ENCODE measurements around the gene CCDC127.

DNA sequence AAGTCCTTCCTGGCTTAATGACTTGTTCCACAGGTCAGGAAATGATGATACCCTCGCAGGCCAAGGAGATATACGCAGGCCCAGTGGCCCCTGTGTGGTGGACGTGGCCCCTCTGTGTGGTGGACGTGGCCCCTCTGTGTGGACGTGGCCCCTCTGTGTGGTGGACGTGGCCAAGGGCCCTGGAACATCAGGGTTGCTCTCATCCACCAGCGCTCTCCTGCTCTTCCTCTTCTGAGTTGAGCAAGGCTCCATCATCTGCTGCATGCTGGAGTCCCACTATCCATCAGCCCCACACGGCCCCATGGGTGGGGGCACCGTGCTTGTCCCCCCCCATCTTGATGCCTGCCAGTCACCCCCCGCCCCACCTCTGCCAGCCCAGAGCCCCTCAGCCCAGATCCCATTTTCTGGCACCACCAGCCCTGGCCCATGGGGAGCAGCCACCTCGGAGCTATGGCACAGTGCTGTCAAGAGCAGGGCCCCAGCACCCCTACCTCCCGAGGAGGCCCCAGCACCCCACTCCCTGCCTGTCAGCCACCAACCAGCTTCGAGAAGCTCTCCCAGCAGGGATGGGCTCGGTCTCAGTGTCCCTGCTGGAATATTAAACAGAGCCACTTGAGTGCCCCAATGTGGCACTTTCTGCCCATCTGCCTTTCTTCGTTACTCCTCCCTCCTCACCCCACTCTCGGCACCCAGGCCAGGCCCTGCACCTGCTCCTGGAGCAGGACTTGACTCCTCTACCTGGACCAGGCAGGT, 18.6 kb downstream of the CCDC127 start:
- TF ChIP-seq POLR2A (IDR thresholded peaks at IDR 0.05): no peak
- TF ChIP-seq, protein P1, sequence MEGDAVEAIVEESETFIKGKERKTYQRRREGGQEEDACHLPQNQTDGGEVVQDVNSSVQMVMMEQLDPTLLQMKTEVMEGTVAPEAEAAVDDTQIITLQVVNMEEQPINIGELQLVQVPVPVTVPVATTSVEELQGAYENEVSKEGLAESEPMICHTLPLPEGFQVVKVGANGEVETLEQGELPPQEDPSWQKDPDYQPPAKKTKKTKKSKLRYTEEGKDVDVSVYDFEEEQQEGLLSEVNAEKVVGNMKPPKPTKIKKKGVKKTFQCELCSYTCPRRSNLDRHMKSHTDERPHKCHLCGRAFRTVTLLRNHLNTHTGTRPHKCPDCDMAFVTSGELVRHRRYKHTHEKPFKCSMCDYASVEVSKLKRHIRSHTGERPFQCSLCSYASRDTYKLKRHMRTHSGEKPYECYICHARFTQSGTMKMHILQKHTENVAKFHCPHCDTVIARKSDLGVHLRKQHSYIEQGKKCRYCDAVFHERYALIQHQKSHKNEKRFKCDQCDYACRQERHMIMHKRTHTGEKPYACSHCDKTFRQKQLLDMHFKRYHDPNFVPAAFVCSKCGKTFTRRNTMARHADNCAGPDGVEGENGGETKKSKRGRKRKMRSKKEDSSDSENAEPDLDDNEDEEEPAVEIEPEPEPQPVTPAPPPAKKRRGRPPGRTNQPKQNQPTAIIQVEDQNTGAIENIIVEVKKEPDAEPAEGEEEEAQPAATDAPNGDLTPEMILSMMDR (IDR thresholded peaks at IDR 0.05 in 8 of 11, conservative IDR thresholded peaks at IDR 0.05 in 3 of 11): no peak

Measured in spleen (tissue), 7 donors.